Middle frontal gyrus (tissue), 1 donor: ENCODE measurements around the gene DDX56.
"Not testable (repeated sequence)": the region's sequence is repeated elsewhere in the genome, so short reads cannot be mapped to it uniquely, and the experiment has no call there.

Experiments used
- DNase-seq: peaks from one replicate; pipeline ENCODE4 v3.0.0-alpha.2; 2015; ENCODE audit warnings: low spot score; ENCODE audit errors: extremely low spot score

Gene DDX56

GRCh38 chr7:44573464-44574286 is at the start of gene DDX56:
TSS of gene DDX56 (minus strand) at chr7:44573908. CDS start at chr7:44573895, 13 bp downstream.
- peak; percentile 97 for DNase-seq

- DNase-seq: no peak
These were observed 48.8 kb upstream of the DDX56 start for GRCh38 chr7:44622342-44623151.

GRCh38 chr7:44621750-44622103 is 48.0 kb upstream of the DDX56 start:
- DNase-seq: no peak

- no peak for DNase-seq
These were observed 47.5 kb upstream of the DDX56 start for GRCh38 chr7:44621034-44621749.

GRCh38 chr7:44618753-44619152 is 45.0 kb upstream of the DDX56 start:
- DNase-seq: no peak

GRCh38 chr7:44618045-44618444 is 44.3 kb upstream of the DDX56 start:
- no peak for DNase-seq

- DNase-seq: no peak
These were observed 43.6 kb upstream of the DDX56 start for GRCh38 chr7:44617225-44617890.

- no peak for DNase-seq
These were observed 42.8 kb upstream of the DDX56 start for GRCh38 chr7:44616545-44616944.

- DNase-seq: no peak
These were observed 42.1 kb upstream of the DDX56 start for GRCh38 chr7:44615793-44616192.

GRCh38 chr7:44615149-44615611 is 41.5 kb upstream of the DDX56 start:
- DNase-seq: no peak

GRCh38 chr7:44609829-44610228 is 36.1 kb upstream of the DDX56 start:
- DNase-seq: no peak

- no peak for DNase-seq
These were observed 35.4 kb upstream of the DDX56 start for GRCh38 chr7:44608916-44609648.

GRCh38 chr7:44607141-44608068 is 33.7 kb upstream of the DDX56 start:
- no peak for DNase-seq

- DNase-seq: peak; percentile 95
These were observed 32.8 kb upstream of the DDX56 start, which contains the start of gene OGDH for GRCh38 chr7:44606341-44607140. TSS of gene OGDH (plus strand) at chr7:44606627. CDS start at chr7:44624344, 17,717 bp downstream.

- no peak for DNase-seq
These were observed 31.2 kb upstream of the DDX56 start for GRCh38 chr7:44604941-44605340.

GRCh38 chr7:44603193-44603592 is 29.5 kb upstream of the DDX56 start:
- no peak for DNase-seq

- no peak for DNase-seq
These were observed 28.8 kb upstream of the DDX56 start for GRCh38 chr7:44602576-44602910.

- no peak for DNase-seq
These were observed 25.5 kb upstream of the DDX56 start for GRCh38 chr7:44599222-44599621.

- not testable (repeated sequence) for DNase-seq
These were observed 23.5 kb upstream of the DDX56 start for GRCh38 chr7:44597181-44597580.
